ENCODE measurements around the gene PATE4.

DNA sequence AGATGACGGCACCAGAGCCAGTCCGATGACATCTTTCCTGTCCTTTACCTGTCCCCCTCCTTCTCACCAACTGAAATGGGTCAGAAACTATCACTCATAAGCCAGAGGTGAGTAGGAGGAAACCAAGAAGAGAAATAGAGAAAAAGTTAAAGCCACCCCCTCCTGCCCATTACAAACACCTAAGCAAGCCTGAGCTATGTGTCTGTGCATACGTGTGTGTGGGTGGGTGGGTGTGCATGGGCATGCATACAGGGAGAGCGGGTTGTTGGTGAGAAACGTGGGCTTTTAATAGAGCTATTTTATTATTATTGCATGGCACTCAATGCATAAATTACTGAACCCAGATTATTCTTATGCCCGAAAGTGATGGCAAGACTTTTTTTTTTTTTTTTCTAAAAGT is 2.6 kb downstream of the PATE4 start:
- TF ChIP-seq, protein P1, sequence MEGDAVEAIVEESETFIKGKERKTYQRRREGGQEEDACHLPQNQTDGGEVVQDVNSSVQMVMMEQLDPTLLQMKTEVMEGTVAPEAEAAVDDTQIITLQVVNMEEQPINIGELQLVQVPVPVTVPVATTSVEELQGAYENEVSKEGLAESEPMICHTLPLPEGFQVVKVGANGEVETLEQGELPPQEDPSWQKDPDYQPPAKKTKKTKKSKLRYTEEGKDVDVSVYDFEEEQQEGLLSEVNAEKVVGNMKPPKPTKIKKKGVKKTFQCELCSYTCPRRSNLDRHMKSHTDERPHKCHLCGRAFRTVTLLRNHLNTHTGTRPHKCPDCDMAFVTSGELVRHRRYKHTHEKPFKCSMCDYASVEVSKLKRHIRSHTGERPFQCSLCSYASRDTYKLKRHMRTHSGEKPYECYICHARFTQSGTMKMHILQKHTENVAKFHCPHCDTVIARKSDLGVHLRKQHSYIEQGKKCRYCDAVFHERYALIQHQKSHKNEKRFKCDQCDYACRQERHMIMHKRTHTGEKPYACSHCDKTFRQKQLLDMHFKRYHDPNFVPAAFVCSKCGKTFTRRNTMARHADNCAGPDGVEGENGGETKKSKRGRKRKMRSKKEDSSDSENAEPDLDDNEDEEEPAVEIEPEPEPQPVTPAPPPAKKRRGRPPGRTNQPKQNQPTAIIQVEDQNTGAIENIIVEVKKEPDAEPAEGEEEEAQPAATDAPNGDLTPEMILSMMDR (IDR thresholded peaks at IDR 0.05 in 4 of 5, conservative IDR thresholded peaks at IDR 0.05 in 1 of 5), result no peak
- TF ChIP-seq POLR2A (IDR thresholded peaks at IDR 0.05), result no peak

All from gastrocnemius medialis (tissue), 4 donors.